Endothelial cell of umbilical vein (primary cell): ENCODE measurements around the gene SLC46A2.

Source experiments
- CTCF ChIP-seq, 2 donors: IDR thresholded peaks; 1 replicate in 1 of 2; 2 replicates in 1 of 2; pipeline ENCODE4 v1.5.1; 2011; ENCODE audit warnings: low read length in 2 of 2, mild to moderate bottlenecking in 2 of 2, moderate library complexity in 2 of 2, control low read depth in 1 of 2, inconsistent platforms in 1 of 2, low read depth in 1 of 2; ENCODE audit not compliant: insufficient read depth in 1 of 2; ENCODE audit errors: extremely low read depth in 1 of 2
- EZH2 ChIP-seq: IDR thresholded peaks from 2 replicates; pipeline ENCODE4 v1.6.1; 2012; ENCODE audit warnings: borderline replicate concordance, low read depth, mild to moderate bottlenecking, moderate library complexity, low read length, inconsistent platforms; ENCODE audit not compliant: severe bottlenecking
- MYC ChIP-seq: IDR thresholded peaks from one replicate; pipeline ENCODE4 v1.6.1; 2011; ENCODE audit warnings: mild to moderate bottlenecking, low read depth, low read length
- POLR2A ChIP-seq: IDR thresholded peaks from 2 replicates; pipeline ENCODE4 v1.6.1; 2012; ENCODE audit warnings: low read depth, mild to moderate bottlenecking, control low read depth, low read length

GRCh38 chr9:112831281-112831851 is 59.3 kb downstream of the SLC46A2 start:
- no peak for TF ChIP-seq POLR2A
- TF ChIP-seq MYC, result no peak
- no peak for TF ChIP-seq CTCF (IDR thresholded peaks at IDR 0.05; ENCODE audit: extremely low read depth in 1 of 2, insufficient read depth in 1 of 2, low read depth in 1 of 2, low read length in 2 of 2)
- TF ChIP-seq EZH2, result no peak
